C4-2B (cell line): ENCODE data around the gene ENTPD6.

ENCODE experiments used
- H3K27ac ChIP-seq: fragments of 450-650 bp; 2 replicates; pipeline ENCODE4 v1.5.1; 2017
- ZFX ChIP-seq: fragments of 450-650 bp; IDR thresholded peaks from 2 replicates; pipeline ENCODE4 v1.6.1; 2017
- TF ChIP-seq, protein P1 (sequence below): fragments of 450-650 bp; conservative IDR thresholded peaks from 2 replicates; pipeline ENCODE4 v1.5.1; 2017; ENCODE audit warnings: mild to moderate bottlenecking

Gene ENTPD6

DNA sequence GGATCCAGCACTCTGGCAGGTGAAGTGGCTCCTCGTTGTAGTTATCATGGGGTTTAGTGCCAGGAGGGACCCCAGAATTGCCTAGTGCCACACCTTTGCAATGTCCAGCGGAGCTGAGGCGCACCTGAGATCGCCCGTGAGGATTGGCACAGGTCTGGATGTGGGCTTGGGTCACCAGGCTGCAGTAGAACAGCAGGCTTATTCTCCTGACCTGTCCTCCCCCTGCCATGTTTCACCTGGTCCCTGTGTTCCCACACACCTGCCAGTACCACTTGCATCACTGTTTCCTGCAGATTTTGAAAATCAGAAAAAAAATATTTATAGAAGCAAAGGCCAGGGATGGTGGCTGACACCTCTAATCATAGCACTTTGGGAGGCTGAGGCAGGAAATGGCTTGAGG is 16.7 kb downstream of the ENTPD6 start:
- no peak for TF ChIP-seq ZFX
- TF ChIP-seq, protein P1, sequence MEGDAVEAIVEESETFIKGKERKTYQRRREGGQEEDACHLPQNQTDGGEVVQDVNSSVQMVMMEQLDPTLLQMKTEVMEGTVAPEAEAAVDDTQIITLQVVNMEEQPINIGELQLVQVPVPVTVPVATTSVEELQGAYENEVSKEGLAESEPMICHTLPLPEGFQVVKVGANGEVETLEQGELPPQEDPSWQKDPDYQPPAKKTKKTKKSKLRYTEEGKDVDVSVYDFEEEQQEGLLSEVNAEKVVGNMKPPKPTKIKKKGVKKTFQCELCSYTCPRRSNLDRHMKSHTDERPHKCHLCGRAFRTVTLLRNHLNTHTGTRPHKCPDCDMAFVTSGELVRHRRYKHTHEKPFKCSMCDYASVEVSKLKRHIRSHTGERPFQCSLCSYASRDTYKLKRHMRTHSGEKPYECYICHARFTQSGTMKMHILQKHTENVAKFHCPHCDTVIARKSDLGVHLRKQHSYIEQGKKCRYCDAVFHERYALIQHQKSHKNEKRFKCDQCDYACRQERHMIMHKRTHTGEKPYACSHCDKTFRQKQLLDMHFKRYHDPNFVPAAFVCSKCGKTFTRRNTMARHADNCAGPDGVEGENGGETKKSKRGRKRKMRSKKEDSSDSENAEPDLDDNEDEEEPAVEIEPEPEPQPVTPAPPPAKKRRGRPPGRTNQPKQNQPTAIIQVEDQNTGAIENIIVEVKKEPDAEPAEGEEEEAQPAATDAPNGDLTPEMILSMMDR, result no peak

DNA sequence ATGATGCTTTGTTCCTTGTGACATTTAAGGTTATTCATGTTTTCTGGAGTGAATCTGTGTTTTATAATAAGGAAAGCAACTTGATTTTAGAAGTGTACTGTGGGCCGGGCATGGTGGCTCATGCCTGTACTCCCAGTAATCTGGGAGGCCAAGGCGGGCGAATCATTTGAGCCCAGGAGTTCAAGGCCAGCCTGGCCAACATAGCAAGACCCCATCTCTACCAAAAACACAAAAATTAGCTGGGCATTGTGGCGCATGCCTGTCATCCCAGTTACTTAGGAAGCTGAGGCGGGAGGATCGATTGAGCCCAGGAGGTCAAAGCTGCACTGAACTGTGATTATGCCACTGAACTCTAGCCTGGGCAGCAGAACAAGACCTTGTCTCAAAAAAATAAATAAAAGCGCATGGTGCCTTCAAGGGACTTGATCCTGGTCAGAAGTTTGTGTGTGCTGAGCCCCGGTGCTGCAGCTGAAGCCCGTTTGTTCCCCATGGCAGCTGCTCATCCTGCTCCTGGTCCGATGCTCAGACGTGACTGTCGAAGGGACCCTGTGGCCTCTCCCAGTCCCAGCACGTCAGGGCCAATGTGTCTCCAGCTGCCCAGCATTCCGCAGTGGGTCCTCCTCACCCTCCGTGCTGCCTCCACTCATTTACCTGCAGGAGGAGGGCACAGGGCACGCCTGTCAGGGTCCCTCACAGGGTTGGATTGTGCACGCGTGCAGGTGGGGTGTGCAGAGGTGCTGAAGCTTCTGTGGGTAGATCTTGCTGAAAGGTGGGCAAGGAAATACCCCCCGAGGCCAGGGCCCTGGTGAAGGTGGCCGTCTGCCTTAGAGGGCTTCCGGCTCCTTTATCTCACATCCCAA is 18.3 kb downstream of the ENTPD6 start:
- no peak overlapping the region for H3K27ac ChIP-seq
- TF ChIP-seq ZFX, result no peak

More for the DNA sequence above, 16.7 kb downstream of the ENTPD6 start:
- no peak overlapping the region for H3K27ac ChIP-seq

DNA sequence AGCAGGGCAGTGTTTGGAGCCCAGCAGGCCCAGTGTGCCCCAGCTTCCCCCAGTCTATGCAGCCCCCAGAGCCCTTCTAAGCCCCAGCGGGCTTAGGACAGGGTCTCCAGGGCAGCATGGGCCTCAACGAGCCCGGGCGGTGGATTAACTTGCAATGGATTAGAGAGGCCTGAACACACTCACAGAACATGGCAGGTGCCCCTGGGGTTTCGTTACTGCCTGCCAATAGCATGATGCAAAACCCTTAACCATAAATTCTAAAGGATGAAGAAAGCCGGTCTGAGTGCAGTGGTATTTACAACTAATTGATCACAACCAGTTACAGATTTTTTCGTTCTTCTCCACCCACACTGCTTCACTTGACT is 18.9 kb downstream of the ENTPD6 start:
- H3K27ac ChIP-seq, result no peak overlapping the region

DNA sequence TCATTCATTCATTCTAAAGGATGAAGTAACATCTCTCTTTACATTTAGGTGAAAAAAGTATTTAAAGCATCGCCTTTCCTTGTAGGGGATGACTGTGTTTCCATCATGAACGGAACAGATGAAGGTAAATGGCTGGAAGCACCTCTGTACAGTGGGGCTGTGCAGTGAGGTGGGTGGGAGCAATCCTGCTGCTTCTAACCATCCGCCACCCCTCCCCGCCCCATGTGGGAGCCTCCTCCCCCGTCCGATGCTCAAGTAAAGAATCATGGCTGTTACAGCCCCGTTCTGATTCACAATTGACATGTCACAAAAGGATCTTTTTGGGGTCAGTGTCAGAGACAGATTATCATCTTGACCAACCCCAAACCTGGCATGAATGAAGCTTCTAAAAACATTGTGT is 19.3 kb downstream of the ENTPD6 start:
- TF ChIP-seq, protein P1, result no peak
- no peak for TF ChIP-seq ZFX
- H3K27ac ChIP-seq, result no peak overlapping the region

More for the DNA sequence above, 18.9 kb downstream of the ENTPD6 start:
- TF ChIP-seq, protein P1, result no peak
- no peak for TF ChIP-seq ZFX

DNA sequence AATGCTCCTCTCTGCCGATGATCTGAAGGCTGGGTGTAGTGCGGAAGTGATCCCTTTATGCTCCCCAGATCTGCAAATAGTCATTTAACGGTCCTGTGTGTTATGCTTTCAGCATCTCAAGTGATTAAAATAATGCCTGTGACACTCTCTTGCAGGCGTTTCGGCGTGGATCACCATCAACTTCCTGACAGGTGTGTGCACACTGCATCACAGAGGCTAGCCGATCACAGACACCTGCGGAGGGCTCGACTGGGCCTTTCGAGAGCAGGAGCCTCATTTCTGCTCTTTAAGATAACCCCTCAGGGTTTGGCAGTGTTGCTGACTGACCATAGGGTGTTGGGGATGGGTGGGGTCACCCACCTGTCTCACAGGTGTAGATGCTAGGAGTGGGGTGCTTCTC is 20.0 kb downstream of the ENTPD6 start:
- no peak overlapping the region for H3K27ac ChIP-seq
- no peak for TF ChIP-seq ZFX
- TF ChIP-seq, protein P1, result no peak

DNA sequence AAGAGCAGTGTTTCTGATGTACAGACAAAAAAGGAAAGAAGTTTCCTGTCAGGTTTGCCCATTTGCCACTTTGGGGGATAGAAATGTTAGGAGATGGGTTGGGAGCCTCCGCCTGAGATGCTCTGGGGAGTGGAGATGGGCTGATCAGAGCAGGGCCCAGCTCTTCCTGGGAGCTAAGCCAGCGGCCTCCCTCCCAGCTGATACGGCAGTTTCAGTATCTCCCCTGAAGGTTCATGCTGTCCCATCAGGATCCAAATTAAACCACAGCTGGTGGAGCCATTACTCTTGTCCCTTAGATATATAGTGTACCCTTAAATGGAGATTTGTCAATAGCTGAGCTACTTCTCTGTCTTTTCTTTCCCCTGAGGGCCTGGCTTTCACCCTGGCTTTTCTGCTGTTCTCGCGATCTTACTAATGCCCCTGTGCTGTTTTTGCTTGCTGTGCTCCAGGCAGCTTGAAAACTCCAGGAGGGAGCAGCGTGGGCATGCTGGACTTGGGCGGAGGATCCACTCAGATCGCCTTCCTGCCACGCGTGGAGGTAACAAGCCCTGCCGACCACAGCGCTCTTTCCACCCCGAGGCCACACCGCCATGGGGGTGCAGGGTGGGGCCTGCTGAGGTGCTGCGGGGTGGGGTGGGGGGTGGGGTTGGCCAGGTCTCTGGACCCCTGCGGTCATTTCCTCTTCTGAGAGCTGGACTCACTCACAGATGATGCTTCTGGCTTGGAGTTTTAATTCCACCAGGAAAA is 20.9 kb downstream of the ENTPD6 start:
- TF ChIP-seq, protein P1, result no peak
- TF ChIP-seq ZFX, result no peak
- no peak overlapping the region for H3K27ac ChIP-seq

DNA sequence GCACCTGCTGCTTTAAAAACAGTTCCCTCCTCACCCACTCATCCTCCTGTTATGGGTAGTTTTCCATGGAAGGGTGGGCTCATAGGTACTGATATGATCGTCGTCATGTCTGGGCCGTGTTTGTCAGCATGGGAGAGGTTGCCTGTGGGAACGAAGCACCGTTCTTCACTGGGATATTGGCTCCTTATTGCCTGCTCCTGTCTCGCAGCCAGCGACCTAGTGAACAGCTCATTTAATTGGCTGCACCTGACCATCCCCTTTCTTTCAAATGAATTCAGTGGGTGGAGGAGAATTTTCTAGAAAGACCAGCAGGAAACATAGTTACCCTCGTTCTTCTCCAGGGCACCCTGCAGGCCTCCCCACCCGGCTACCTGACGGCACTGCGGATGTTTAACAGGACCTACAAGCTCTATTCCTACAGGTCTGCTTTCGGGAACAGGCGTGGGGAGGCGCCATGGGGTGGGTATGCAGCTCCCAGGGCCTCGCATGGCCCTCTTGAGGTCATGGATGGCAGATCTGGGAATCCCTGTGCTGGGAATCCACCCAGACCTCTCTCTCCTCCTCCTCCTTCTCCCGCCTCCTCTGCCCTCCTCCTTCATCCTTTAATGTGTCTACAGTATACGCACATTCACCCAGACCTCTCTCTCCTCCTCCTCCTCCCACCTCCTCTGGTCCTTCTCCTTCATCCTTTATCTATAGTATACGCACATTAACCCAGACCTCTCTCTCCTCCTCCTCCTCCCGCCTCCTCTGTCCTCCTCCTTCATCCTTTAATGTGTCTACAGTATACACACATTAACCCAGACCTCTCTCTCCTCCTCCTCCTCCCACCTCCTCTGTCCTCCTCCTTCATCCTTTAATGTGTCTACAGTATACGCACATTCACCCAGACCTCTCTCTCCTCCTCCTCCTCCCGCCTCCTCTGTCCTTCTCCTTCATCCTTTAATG is 21.9 kb downstream of the ENTPD6 start:
- TF ChIP-seq, protein P1, result no peak
- TF ChIP-seq ZFX, result no peak
- H3K27ac ChIP-seq, result no peak overlapping the region
